ENCODE results near the gene DAD1.
"Not testable (repeated sequence)": the region's sequence is repeated elsewhere in the genome, so short reads cannot be mapped to it uniquely, and the experiment has no call there.

Gene DAD1

DNA sequence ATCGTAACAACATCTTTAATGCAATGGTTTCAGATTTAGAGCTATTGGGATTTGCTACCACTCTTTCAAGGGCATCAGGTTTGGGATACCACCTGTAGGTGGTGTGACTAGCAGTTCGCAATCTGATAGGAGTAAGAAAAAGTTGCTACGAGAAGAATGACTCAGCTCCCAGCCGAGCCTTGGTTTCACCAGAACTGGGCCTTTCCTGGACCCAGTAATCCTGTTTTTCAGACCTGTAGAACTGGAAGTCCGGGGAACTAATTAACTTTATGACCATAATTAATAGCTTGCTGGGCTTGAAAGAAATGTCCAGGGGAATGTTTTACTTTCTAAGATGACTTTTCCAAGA, 9.8 kb upstream of the DAD1 start:
- peak in 1 of 2 donors; percentile 5 for DNase-seq (ENCODE audit: low read depth in 2 of 2)

DNA sequence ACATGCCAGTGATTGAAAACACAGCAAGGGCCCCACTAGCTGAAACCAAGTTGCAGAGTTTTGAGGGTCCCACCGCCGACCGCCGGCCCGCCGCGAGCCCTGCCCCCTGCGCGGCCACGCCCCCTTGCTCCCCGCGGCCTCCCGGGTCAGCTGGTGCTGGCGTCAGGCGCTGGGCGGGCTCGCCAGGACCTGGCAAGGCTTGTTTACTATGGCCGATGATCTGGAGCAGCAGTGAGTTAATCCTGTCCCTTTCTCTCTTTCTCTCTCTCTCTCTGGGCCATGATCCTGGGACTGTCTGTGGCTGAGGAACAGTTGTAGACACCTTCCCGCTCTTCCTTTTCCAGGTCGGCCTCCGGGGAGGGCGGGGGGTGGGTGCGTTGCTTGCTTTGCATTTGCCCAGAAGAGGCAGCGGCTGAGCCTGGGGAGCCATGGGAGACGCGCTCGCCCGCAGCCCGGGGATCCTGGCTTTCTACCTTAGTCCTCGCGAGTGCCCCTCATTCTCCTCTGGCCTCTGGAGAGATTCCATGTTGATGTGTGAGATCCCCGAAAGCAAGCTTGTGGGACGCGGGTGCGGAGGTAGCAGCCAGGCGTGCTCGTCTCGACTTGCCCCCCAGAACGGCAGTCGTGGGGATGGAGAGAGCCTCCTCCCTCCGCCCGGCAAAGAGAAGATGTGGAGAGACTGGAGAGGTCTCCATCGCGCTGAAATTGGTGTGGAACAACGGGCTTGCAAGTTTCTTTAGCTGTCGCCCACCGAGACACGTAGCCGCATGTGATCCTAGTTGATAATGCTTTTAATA, 9.3 kb upstream of the DAD1 start, which contains the start of gene ABHD4:
TSS of gene ABHD4 (plus strand) at position 202 of the 797 bp plus-strand sequence. CDS start at position 209, 7 bp downstream.
- peak in 1 of 2 donors; percentile 24 for DNase-seq (ENCODE audit: low read depth in 2 of 2)

DNA sequence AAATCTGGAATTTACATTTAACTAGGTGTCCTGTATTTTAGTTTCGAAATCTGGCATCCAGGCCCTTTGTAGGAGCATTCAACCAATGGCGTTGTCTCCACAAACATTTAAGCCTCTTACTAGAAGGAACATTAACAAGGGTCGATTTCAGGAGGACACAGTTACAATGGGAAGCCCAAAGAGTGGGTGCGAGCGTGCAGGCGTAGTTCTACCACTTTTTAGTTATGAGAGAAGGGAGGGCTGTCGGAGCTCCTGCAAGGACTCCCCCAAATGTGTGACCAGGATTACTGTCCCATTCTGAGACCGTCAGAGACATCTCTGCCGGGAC, 8.7 kb upstream of the DAD1 start:
- DNase-seq (ENCODE audit: low read depth in 2 of 2) = no peak

DNA sequence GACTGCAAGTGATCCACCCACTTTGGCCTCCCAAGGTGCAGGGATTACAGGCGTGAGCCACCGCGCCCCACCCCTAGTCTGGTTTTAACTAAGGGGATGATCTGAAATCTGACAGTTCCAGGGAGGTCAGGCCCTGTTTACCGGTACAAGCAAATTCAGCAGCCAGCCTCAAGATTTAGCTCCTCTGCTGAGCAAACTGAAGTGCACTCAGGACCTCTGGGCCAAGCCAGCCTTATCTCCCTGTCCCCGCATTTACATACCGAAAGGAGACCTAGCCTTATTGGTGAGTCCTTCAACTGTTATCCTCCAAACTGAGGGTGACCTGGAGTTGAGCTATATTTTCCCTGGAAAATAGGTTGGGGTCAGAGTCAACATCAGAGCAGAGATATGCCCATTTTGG, 8.2 kb upstream of the DAD1 start:
- no peak for DNase-seq (ENCODE audit: low read depth in 2 of 2)

DNA sequence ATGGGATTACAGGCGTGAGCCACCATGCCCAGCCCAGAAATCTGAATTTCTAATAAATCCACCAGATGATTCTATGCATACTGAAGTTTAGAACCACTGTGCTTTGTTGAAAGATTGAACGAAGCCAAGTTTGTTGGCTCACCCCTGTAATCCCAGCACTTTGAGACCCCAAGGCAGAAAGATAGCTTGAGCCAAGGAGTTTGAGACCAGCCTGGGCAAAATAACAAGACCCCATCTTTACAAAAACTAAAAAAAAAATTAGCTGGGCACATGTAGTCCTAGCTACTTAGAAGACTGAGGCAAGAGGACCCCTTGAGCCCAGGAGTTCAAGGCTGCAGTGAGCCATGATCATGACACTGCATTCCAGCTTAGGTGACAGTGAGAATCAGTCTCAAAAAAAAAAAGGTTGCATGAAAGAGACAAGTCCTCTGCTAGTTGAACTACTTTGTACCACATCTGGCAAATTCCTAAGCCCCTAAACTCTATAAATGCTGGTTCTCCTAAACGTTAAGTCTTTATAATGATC, 7.4 kb upstream of the DAD1 start:
- no peak for DNase-seq (ENCODE audit: low read depth in 2 of 2)

DNA sequence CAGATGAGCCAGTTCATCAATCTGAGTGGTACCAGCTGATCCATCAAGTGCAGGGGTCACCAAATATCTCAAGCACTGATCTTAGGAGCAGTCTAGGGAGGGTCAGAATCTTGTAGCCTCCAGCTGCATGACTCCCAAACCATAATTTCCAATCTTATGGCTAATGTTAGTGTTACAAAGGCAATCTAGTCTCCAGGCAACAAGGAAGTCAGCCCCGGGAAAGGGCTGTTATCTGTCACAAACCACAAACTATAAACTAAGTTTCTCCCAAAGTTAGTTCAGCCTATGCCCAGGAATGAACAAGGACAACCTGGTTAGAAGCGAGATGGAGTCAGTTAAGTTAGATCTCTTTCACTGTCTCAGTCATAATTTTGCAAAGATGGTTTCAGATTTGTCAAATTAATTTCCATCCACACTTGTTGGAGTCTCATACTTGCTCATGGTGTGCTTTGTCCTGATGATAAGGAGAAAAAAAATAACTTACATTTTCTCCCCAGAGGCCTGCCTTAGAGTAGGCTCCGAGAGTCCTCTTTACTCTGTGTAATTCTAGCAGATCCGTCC, 5.2 kb upstream of the DAD1 start:
- DNase-seq (ENCODE audit: low read depth in 2 of 2) = no peak

DNA sequence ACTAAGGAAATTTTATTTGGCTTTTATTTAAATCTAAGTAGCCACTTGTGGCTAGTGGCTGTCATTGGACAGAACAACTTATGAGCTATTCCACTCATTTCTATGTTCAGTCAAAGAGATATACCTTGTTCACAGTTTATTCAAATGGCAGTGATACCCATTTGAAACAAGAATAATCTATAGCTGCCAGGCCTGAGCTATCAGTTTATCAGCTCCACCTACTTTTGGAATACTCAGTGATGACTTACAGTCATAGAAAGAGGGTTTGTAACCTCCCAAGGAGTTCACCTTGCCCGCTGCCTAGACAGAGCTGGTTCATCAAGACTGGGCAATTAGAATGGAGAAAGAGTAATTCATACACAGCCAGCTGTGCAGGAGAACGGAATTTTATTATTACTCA, 4.6 kb upstream of the DAD1 start:
- no peak for DNase-seq (ENCODE audit: low read depth in 2 of 2)

DNA sequence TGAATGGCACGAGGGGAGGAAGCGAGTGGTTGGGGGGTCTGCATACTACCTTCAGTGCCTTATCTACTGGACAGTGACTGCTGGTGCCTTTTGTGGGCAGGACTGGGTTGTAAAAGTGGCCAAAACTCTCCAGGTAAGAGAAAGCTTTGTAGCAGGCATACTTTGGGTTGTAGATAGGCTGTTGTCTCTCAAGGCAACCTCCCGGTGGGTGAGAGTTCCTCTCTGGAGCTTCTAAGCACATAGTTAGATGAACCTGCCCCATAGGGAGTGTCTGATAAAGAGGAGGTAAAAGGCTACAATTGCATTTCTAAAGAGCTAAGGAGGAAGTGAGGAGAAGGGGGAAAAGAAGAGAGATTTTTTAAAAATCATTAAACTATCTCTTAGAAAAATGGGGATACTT, 4.2 kb upstream of the DAD1 start:
- no peak for DNase-seq (ENCODE audit: low read depth in 2 of 2)

DNA sequence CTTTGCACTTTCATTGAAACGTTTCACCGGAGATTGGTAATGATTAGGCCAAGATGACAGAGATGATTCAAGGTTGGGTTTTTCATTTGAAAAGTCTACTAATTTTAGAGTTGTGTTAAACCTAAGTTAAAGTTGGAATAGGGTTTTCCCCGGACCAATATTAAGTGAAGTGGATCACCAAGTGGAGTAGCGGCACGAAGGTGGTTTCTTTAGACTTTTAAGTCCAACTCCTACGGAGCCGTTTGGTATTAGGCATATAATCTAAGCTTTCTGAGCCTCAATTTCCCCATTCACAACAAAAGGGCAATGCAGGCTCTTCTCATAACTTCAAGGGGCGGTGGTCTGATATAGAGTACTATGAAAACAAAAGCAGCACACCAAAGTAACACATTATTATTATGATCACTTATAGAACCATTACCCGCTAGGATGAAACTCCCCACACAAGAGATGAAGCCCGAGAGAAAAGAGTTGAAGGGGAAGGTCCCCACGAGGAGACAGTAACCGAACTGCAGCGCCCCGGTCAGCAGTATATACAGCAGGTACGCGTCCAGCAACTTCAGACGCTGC, 413 bp downstream of the DAD1 start:
- no peak for DNase-seq (ENCODE audit: low read depth in 2 of 2)

DNA sequence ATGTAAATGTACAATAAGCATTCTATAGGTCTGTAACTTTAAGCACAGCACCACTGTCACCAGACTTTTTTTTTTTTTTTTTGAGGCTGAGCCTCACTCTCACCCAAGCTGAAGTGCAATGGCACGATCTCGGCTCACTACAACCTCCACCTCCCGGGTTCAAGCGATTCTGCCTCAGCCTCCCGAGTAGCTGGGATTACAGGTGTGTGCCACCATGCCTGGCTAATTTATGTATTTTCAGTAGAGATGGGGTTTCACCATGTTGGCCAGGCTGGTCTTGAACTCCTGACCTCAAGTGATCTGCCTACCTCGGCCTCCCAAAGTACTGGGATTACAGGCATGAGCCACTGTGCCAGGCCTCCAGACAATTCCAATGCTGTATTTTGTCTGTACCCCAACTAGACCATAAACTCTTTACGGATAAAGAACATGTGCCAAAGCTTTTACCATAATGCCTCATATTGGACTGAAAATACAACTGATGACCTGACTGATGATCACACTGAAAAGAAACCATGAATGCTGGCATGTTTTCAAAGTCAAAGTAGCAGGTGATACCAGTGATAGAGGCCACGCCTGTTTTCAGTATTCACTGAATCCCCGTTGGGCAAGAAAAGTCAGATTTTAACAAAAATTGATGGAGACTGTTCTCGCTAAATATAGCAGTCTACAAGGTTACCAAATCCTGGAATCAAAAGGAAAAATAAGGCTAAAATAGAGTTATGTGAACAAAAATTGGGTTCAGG, 1.2 kb downstream of the DAD1 start:
- not testable (repeated sequence) for DNase-seq (ENCODE audit: low read depth in 2 of 2)

DNA sequence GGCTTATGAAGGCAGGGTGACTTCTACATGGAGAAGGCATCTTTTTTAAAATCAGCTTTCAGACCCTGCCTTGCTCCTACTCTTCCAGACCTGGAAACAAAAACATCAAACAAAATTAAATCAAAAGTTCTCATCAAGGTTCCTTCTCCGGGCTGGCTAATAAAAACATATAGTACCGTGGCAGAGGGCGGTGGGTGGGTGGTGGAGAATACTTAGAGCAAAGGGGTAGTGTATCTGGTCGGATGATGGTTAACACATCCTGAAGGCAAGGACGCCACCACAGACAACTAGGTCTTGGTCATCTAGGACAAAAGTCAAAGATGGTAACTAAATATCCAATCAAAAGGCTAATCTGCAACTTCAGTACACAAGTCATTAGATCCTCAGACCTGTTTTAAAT, 1.8 kb downstream of the DAD1 start:
- DNase-seq (ENCODE audit: low read depth in 2 of 2) = no peak

DNA sequence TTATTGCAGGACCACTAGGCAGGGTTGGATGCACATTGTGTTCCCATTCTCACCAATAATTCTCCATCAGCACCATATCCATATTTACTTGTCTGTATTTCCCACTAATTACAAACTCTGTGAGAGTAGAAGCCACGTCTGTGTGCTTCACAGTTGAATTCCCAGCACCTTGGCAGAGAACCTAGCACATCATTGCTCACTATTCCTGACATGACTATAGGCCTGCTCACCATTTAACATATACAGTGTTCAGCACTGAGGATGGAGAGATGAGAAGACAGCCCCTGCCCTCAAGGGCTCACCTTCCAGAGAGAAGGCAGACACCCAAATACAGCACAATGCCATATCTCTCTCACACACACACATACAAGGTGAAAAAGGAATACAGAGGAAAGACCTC, 5.0 kb downstream of the DAD1 start:
- DNase-seq (ENCODE audit: low read depth in 2 of 2) = no peak

DNA sequence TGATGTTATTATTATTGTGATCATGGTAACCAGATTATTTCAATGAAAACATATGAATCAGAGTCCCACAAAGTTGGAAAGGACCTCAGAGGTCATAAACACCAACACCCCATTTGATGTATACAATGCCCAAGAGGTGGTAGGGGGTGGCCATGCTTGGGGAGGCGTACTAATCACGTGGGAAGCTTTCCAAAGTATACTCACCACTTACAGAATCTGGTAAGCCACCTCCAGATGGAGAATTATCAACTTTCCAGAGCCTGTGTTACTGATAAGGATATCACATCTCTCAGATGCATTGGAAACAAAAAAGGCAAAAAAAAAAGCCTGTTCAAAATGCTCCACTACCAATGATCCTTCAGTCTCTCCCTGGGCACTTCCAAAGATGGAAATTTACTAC, 8.4 kb downstream of the DAD1 start:
- no peak for DNase-seq (ENCODE audit: low read depth in 2 of 2)

DNA sequence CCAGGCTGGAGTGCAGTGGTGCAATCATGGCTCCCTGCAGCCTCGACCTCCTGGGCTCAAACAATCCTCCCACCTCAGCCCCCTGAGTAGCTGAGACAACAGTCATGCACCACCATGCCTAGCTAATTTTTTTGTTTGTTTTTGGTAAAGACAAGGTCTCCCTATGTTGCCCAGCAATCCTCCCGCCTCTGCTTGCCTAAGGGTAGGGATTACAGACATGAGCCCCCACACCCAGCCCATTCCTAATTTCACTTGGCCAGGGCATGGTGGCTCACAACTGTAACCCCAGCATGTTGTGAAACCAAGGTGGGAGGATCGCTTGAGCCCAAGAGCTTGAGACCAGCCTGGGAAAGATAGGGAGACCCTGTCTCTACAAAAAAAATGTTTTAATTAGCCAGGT, 9.1 kb downstream of the DAD1 start:
- no peak for DNase-seq (ENCODE audit: low read depth in 2 of 2)

DNA sequence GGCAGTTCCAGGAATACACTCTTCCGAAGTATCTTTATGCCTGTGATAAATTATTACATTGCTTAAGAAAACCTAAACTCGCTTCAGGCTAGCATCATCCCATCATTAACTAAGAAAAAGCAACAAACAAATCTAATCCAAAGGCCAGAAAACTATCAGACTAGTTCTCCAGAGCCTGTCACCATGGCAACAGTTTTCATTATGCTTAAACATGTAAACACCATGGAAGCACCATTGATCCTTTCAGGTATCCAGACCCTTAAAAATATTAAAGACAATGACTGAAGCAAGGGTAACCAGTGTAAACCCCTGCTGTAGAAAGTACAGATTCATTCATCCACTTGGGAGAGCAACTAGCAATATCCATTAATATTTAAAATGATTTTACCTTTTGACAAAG, 9.8 kb downstream of the DAD1 start:
- no peak for DNase-seq (ENCODE audit: low read depth in 2 of 2)

DNA sequence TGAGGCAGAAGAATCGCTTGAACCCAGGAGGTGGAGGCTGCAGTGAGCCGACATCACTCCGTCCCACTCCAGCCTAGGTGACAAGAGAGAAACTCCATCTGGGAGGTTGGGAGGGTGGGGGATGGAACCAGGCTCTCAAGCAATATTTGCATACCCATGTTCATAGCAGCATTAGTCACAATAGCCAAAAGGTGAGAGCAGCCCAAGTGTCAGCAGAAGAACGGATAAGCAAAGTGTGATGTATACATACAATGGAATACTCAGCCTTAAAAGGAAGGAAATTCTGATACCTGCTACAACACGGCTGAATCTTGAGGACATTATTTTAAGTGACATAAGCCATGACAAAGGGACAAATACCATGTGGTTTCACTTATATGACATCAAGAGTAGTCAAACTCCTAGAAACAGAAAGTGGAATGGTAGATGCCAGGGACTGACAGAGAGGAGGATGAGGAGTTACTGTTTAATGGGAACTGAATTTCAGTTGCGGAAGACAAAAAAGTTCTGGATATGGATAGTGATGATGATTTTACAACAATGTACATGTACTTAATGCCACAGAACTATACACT, 11.6 kb downstream of the DAD1 start:
- DNase-seq (ENCODE audit: low read depth in 2 of 2) = no peak

DNA sequence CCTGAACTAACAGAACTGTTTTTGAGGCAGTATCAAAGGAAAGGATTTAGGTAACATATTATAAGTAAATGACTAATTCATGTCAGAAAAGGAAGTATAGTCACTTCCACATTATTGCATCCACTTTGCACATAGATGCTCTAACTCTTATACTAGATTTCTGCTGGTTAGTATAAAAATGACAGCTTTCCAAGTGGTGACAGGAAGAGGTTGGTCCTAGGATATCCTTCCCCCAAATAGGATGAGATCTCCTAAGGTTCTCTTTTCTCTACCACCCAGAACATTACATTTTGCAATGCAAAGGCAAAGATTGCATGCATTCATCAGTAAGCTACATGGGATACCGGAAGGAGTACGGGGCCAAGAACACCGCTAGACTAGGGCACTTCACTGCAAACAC, 15.2 kb downstream of the DAD1 start:
- no peak for DNase-seq (ENCODE audit: low read depth in 2 of 2)

DNA sequence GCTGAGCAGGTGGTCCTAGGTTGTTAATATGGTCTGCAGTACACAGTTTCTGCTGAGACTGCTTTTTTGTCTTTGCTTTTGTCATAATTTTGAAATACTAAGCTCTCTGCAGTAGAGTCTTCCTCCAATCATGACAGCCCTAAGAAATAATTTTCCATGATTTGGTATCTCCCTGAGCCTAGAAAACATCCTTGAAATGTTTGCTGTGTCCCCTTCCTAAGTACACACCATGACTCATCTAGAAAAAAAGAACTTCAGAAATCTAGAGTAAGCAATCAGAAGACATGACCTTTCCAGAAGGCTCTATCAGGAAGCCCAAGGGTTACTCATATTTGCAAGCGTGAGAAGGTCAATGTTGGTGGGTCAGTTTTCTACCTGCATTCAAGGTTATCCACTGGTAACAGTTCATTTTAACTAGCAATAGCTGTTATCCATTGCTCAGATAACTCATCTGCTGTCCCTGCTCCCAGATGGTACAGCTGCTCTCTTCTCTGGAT, 16.4 kb downstream of the DAD1 start:
- no peak for DNase-seq (ENCODE audit: low read depth in 2 of 2)

DNA sequence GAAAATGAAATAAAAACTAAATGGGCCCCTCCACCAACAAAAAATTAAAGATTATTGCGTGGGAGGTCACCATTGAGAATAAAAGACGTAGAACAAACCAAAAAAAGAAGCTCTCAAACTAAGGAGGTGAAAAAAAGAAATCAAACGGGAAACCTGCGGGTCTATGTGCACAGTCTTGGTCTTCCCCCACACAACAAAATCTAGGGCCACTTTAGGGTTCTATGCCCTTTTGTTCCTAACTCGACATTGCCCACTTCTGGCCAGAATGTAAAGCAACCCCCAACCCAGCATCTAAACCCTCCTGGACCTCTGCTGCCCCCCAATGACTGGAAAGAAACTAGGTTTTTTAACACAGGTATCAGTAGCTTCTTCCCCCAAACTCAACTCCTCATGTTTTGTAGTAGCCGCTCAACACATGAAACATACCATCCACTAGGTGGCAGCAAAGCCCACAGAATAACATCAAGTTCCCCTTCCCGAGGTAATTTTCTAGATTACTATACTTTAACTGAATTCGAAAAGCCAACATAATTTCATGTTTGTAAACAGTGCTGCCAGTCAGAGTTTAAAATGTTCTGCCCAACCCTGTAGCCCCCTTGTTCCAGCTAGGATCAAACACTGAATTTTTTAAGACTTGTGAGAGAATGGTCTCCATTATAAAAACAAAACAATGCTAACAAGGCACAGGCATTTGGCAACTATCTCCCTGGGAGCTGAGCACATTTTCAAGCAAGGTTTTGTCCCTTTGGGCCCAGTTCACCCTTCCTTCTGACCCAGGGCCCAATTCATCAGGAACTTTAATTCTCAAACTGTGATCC, 18.7 kb downstream of the DAD1 start:
- DNase-seq (ENCODE audit: low read depth in 2 of 2) = peak; percentile 70 to 83

DNA sequence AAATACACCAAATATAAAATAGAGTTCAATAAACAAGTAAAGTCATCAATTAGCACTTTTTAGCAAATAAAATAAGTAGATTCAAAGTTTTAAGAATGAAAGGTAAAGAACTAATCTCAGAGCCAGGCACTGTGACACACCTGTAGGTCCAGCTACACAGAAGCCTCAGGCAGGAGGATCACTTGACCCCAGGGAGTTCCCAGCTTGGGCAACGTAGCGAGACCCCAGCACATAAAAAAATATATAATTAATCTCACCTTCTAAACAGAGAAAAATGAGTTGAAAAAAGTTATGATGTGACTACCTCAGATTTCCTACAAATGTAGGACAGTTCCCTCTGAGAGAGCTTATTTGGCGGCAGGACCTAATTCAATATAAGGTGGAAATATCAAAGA, 19.3 kb downstream of the DAD1 start:
- no peak for DNase-seq (ENCODE audit: low read depth in 2 of 2)

DNA sequence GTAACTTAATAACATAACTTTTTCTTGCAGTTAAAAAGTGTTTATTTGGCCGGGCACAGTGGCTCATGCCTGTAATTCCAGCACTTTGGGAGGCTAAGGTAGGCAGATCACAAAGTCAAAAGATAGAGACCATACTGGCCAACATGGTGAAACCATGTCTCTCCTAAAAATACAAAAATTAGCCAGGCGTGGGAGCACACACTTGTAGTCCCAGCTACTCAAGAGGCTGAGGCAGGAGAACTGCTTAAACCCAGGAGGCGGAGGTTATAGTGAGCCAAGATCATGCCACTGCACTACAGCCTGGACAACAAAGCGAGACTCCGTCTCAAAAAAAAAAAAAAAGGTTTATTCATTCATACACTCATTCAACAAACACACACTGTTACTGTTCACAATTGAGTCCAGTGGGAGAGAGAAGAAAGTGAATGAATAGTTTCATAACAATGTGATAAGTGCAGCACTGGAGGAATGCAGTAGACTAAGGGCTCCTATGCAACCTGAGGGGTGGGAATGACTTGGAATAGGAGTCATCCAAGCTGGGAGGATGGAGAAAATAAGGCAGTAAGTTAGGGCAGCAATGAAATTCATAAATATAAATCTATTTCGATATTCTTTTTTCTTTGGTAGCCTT, 19.8 kb downstream of the DAD1 start:
- DNase-seq (ENCODE audit: low read depth in 2 of 2) = no peak

Data from activated CD8-positive, alpha-beta memory T cell treated with anti-CD3 and anti-CD28 coated beads for 4 hours (primary cell).